Lower leg skin (tissue), 3 donors: ENCODE data around the gene CYFIP1.

ENCODE experiments used
- POLR2A ChIP-seq, 2 donors: fragments of 450-650 bp; IDR thresholded peaks; one replicate each; pipeline ENCODE4 v1.6.1; 2016 to 2017; ENCODE audit warnings: antibody characterized with exemption in 2 of 2, mild to moderate bottlenecking in 1 of 2, moderate library complexity in 1 of 2
- TF ChIP-seq, protein P1 (sequence below), 3 donors: fragments of 450-650 bp; IDR thresholded peaks; one replicate each; pipeline ENCODE4 v1.5.1; 2016; ENCODE audit warnings: antibody characterized with exemption in 3 of 3, mild to moderate bottlenecking in 3 of 3, moderate library complexity in 2 of 3

DNA sequence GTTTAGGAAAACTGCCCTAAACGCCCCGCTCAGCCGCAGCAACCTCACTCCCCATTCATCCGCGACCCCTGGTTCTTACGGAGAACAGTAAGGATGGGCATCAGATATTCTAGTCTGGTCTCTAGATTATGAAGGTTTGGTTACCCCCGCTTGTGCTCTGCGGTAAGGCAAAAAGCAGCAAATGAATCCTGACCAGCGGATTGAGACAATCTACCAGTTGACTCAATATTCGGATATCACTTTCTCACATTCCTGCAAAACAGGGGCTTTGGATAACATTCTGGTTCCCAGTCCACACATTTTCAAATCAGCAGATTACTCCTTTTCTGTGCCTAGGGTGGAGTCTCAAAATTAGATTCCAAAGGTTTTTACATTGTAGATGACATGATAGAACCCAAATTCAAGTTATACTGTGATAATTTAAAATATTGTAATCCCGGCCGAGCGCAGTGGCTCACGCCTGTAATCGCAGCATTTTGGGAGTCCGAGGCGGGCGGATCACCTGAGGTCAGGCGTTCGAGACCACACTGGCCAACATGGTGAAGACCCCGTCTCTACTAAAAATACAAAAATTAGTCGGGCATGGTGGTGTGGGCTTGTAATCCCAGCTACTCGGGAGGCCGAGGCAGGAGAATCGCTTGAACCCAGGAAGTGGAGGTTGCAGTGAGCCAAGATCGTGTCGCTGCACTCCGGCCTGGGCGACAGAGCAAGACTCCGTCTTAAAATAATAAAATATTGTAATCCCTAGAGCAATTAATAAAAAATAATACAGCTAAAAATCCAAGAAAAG, 1.1 kb upstream of the CYFIP1 start:
- TF ChIP-seq, protein P1, sequence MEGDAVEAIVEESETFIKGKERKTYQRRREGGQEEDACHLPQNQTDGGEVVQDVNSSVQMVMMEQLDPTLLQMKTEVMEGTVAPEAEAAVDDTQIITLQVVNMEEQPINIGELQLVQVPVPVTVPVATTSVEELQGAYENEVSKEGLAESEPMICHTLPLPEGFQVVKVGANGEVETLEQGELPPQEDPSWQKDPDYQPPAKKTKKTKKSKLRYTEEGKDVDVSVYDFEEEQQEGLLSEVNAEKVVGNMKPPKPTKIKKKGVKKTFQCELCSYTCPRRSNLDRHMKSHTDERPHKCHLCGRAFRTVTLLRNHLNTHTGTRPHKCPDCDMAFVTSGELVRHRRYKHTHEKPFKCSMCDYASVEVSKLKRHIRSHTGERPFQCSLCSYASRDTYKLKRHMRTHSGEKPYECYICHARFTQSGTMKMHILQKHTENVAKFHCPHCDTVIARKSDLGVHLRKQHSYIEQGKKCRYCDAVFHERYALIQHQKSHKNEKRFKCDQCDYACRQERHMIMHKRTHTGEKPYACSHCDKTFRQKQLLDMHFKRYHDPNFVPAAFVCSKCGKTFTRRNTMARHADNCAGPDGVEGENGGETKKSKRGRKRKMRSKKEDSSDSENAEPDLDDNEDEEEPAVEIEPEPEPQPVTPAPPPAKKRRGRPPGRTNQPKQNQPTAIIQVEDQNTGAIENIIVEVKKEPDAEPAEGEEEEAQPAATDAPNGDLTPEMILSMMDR (IDR thresholded peaks at IDR 0.05), result no peak
- no peak for TF ChIP-seq POLR2A (IDR thresholded peaks at IDR 0.05)
